ENCODE measurements around the gene FAM222A. TPM values are rescaled to one million over a fixed set of nuclear protein-coding genes. Genes with fewer than 3 reads are reported as not detected.
A peak's percentile ranks its signal among the peaks of the same experiment; 100 is the strongest.

FAM222A gene
- total RNA-seq, 2 donors from 2014 or later: 21.6 to 24.4 TPM

- H3K27ac Mint-ChIP-seq: no peak overlapping the region
- Histone ChIP-seq H3K9me3 (ENCODE audit: control insufficient read depth, low read length) (no peaks in the 10 kb centered on the region), H3K27me3 (ENCODE audit: control insufficient read depth, insufficient read depth, low read length, poor library complexity, severe bottlenecking) (no peaks in the 10 kb centered on the region), H3K27ac (ENCODE audit: low read depth, low read length) (no peak overlapping the region), H3K4me3 (ENCODE audit: low read length) (no peak overlapping the region), H3K4me1 (ENCODE audit: control insufficient read depth, insufficient read depth, low read length) (no peaks in the 10 kb centered on the region), H3K36me3 (ENCODE audit: control insufficient read depth, insufficient read depth, low read length) (no peaks in the 10 kb centered on the region), H3K9ac (ENCODE audit: extremely low read depth, low read length, poor library complexity, severe bottlenecking) (no peak overlapping the region)
- H3K27me3 Mint-ChIP-seq (ENCODE audit: insufficient read depth): no peaks in the 10 kb centered on the region
- TF ChIP-seq CTCF (conservative IDR thresholded peaks at IDR 0.05): no peak
- WGBS, 2 experiments (ENCODE audit: insufficient coverage in 1 of 2, insufficient read length in 1 of 2): 92 to 100% methylated on average over 2 to 8 of the region's 9 CpGs
- peaks cover 9% of the 10 kb centered on the region for H3K4me1 Mint-ChIP-seq
- peaks cover 6% of the 10 kb centered on the region for H3K9me3 Mint-ChIP-seq
- H3K36me3 Mint-ChIP-seq (ENCODE audit: low read depth): no peaks in the 10 kb centered on the region
- no peak for DNase-seq
- H3K4me3 Mint-ChIP-seq: no peak overlapping the region
Measured at GRCh38 chr12:109776624-109777023, 63.0 kb downstream of the FAM222A start.

GRCh38 chr12:109777544-109777943 is 63.9 kb downstream of the FAM222A start:
- TF ChIP-seq CTCF (conservative IDR thresholded peaks at IDR 0.05): no peak
- no peak overlapping the region for H3K4me3 ChIP-seq (ENCODE audit: low read length)
- Mint-ChIP-seq H3K27ac (no peak overlapping the region), H3K27me3 (ENCODE audit: insufficient read depth) (no peaks in the 10 kb centered on the region), H3K36me3 (ENCODE audit: low read depth) (peaks cover 8% of the 10 kb centered on the region), H3K4me3 (no peak overlapping the region), H3K4me1 (peaks cover 9% of the 10 kb centered on the region), H3K9me3 (peaks cover 10% of the 10 kb centered on the region)
- no peaks in the 10 kb centered on the region for H3K4me1 ChIP-seq (ENCODE audit: control insufficient read depth, insufficient read depth, low read length)
- DNase-seq: peak; percentile 79
- H3K9ac ChIP-seq (ENCODE audit: extremely low read depth, low read length, poor library complexity, severe bottlenecking): no peak overlapping the region
- H3K36me3 ChIP-seq (ENCODE audit: control insufficient read depth, insufficient read depth, low read length): no peaks in the 10 kb centered on the region
- H3K9me3 ChIP-seq (ENCODE audit: control insufficient read depth, low read length): no peaks in the 10 kb centered on the region
- H3K27ac ChIP-seq (ENCODE audit: low read depth, low read length): no peak overlapping the region
- H3K27me3 ChIP-seq (ENCODE audit: control insufficient read depth, insufficient read depth, low read length, poor library complexity, severe bottlenecking): no peaks in the 10 kb centered on the region
- WGBS, 2 experiments (ENCODE audit: insufficient coverage in 1 of 2, insufficient read length in 1 of 2): 69 to 72% methylated on average over 5 of the region's 5 CpGs

GRCh38 chr12:109778684-109779083 is 65.1 kb downstream of the FAM222A start:
- no peak overlapping the region for H3K4me3 Mint-ChIP-seq
- no peak overlapping the region for H3K27ac Mint-ChIP-seq
- Histone ChIP-seq H3K27me3 (ENCODE audit: control insufficient read depth, insufficient read depth, low read length, poor library complexity, severe bottlenecking) (no peaks in the 10 kb centered on the region), H3K27ac (ENCODE audit: low read depth, low read length) (no peak overlapping the region), H3K9ac (ENCODE audit: extremely low read depth, low read length, poor library complexity, severe bottlenecking) (no peak overlapping the region), H3K4me3 (ENCODE audit: low read length) (no peak overlapping the region), H3K4me1 (ENCODE audit: control insufficient read depth, insufficient read depth, low read length) (no peaks in the 10 kb centered on the region), H3K9me3 (ENCODE audit: control insufficient read depth, low read length) (no peaks in the 10 kb centered on the region), H3K36me3 (ENCODE audit: control insufficient read depth, insufficient read depth, low read length) (no peaks in the 10 kb centered on the region)
- DNase-seq: no peak
- 100% methylated on average over 1 of the region's 1 CpG for WGBS, 2 experiments (ENCODE audit: insufficient coverage in 1 of 2, insufficient read length in 1 of 2)
- TF ChIP-seq CTCF (conservative IDR thresholded peaks at IDR 0.05): no peak
- peaks cover 16% of the 10 kb centered on the region for H3K36me3 Mint-ChIP-seq (ENCODE audit: low read depth)
- H3K4me1 Mint-ChIP-seq: peaks cover 6% of the 10 kb centered on the region
- H3K27me3 Mint-ChIP-seq (ENCODE audit: insufficient read depth): no peaks in the 10 kb centered on the region
- peaks cover 10% of the 10 kb centered on the region for H3K9me3 Mint-ChIP-seq
